ENCODE results near the gene SDK1.

- no peak for TF ChIP-seq POLR2A (IDR thresholded peaks at IDR 0.05)
- TF ChIP-seq, protein P1, sequence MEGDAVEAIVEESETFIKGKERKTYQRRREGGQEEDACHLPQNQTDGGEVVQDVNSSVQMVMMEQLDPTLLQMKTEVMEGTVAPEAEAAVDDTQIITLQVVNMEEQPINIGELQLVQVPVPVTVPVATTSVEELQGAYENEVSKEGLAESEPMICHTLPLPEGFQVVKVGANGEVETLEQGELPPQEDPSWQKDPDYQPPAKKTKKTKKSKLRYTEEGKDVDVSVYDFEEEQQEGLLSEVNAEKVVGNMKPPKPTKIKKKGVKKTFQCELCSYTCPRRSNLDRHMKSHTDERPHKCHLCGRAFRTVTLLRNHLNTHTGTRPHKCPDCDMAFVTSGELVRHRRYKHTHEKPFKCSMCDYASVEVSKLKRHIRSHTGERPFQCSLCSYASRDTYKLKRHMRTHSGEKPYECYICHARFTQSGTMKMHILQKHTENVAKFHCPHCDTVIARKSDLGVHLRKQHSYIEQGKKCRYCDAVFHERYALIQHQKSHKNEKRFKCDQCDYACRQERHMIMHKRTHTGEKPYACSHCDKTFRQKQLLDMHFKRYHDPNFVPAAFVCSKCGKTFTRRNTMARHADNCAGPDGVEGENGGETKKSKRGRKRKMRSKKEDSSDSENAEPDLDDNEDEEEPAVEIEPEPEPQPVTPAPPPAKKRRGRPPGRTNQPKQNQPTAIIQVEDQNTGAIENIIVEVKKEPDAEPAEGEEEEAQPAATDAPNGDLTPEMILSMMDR (IDR thresholded peaks at IDR 0.05), result no peak
Observed at GRCh38 chr7:3805151-3805550, 504.1 kb downstream of the SDK1 start.
